ENCODE results near the gene ZNF423.

GRCh38 chr16:49470513-49470991 lies 385.4 kb downstream of the ZNF423 start:
- TF ChIP-seq, protein P1, sequence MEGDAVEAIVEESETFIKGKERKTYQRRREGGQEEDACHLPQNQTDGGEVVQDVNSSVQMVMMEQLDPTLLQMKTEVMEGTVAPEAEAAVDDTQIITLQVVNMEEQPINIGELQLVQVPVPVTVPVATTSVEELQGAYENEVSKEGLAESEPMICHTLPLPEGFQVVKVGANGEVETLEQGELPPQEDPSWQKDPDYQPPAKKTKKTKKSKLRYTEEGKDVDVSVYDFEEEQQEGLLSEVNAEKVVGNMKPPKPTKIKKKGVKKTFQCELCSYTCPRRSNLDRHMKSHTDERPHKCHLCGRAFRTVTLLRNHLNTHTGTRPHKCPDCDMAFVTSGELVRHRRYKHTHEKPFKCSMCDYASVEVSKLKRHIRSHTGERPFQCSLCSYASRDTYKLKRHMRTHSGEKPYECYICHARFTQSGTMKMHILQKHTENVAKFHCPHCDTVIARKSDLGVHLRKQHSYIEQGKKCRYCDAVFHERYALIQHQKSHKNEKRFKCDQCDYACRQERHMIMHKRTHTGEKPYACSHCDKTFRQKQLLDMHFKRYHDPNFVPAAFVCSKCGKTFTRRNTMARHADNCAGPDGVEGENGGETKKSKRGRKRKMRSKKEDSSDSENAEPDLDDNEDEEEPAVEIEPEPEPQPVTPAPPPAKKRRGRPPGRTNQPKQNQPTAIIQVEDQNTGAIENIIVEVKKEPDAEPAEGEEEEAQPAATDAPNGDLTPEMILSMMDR (IDR thresholded peaks at IDR 0.05), result no peak
- no peak for TF ChIP-seq POLR2A (IDR thresholded peaks at IDR 0.05)
